Activated CD4-positive, alpha-beta T cell treated with anti-CD3 and anti-CD28 coated beads, Interleukin-2, amount 10 ng/mL, durations not matched to agents 7 days and 5 days (primary cell): ENCODE data around the gene SPOCK1. TPM values are rescaled to one million over a fixed set of nuclear protein-coding genes. Genes with fewer than 3 reads are reported as not detected.

ENCODE experiments used
- CTCF ChIA-PET: fragments of 350-600 bp; sonication (Branson Sonifier 250); formaldehyde crosslinking; loops from one replicate; lab custom pipeline; 2021; ENCODE audit warnings: antibody characterized with exemption; lab: Charles Lee
- POLR2A ChIA-PET: fragments of 350-600 bp; sonication (Branson Sonifier 250); formaldehyde crosslinking; loops from one replicate; lab custom pipeline; 2021; ENCODE audit warnings: antibody characterized with exemption; lab: Charles Lee
- DNase-seq: peaks from one replicate; pipeline ENCODE4 v3.0.0-alpha.2; 2020
- H3K27ac Mint-ChIP-seq: one replicate; pipeline ENCODE4 v1.8.0; 2021; ENCODE audit warnings: mild to moderate bottlenecking, moderate library complexity, mixed read lengths
- H3K27me3 Mint-ChIP-seq: one replicate; pipeline ENCODE4 v1.8.0; 2021; ENCODE audit warnings: mixed read lengths
- H3K36me3 Mint-ChIP-seq: one replicate; pipeline ENCODE4 v1.8.0; 2021; ENCODE audit warnings: low read depth, mixed read lengths
- H3K4me1 Mint-ChIP-seq: one replicate; pipeline ENCODE4 v1.8.0; 2021; ENCODE audit warnings: mixed read lengths
- H3K4me3 Mint-ChIP-seq: one replicate; pipeline ENCODE4 v1.8.0; 2021; ENCODE audit warnings: mild to moderate bottlenecking, moderate library complexity, mixed read lengths
- H3K9me3 Mint-ChIP-seq: one replicate; pipeline ENCODE4 v1.8.0; 2021; ENCODE audit warnings: mixed read lengths
- total RNA-seq, 2 experiments: library from RNA; stranded (reverse); gene quantifications; one replicate each; pipeline ENCODE4 v1.2.3, GENCODE V29; 2021

SPOCK1 gene
- total RNA-seq, 2 experiments from 2014 or later: 0.15 to 0.31 TPM

GRCh38 chr5:137128012-137128411 lies 371.1 kb downstream of the SPOCK1 start:
- ChIA-PET CTCF (no interaction called here), POLR2A (no interaction called here)
- Mint-ChIP-seq H3K27ac (no peak overlapping the region), H3K4me1 (no peaks in the 10 kb centered on the region), H3K27me3 (no peaks in the 10 kb centered on the region), H3K9me3 (no peaks in the 10 kb centered on the region), H3K4me3 (no peak overlapping the region), H3K36me3 (no peaks in the 10 kb centered on the region)
- no peak for DNase-seq

DNA sequence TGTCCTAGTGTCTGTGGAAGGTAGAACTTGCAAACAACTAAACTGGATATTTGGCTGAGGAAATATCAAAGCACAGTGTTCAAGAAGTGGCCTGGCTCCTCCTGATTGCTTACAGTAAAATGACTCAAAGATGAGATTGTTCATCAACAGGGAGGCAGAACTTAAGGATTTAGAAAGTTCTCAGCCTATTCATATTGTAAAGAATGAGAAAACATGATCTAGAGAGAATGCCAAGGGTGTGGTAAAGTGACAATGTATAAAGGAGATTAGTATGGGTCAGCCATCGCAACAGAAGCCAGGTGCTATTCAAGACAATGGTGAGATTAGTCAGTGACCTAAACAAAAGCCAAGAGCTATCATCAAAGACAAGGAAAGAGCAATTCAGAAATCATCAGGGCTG lies 372.3 kb downstream of the SPOCK1 start:
- H3K27me3 Mint-ChIP-seq: no peaks in the 10 kb centered on the region
- no peak overlapping the region for H3K27ac Mint-ChIP-seq
- no peaks in the 10 kb centered on the region for H3K9me3 Mint-ChIP-seq
- no peak overlapping the region for H3K4me3 Mint-ChIP-seq
- ChIA-PET CTCF (no interaction called here), POLR2A (no interaction called here)
- no peaks in the 10 kb centered on the region for H3K36me3 Mint-ChIP-seq
- H3K4me1 Mint-ChIP-seq: no peaks in the 10 kb centered on the region
- no peak for DNase-seq

- Mint-ChIP-seq H3K27me3 (no peaks in the 10 kb centered on the region), H3K9me3 (no peaks in the 10 kb centered on the region), H3K27ac (no peak overlapping the region), H3K4me1 (no peaks in the 10 kb centered on the region), H3K36me3 (no peaks in the 10 kb centered on the region), H3K4me3 (no peak overlapping the region)
- ChIA-PET POLR2A (no interaction called here), CTCF (no interaction called here)
- no peak for DNase-seq
These were observed 376.6 kb downstream of the SPOCK1 start for GRCh38 chr5:137122558-137122957.

DNA sequence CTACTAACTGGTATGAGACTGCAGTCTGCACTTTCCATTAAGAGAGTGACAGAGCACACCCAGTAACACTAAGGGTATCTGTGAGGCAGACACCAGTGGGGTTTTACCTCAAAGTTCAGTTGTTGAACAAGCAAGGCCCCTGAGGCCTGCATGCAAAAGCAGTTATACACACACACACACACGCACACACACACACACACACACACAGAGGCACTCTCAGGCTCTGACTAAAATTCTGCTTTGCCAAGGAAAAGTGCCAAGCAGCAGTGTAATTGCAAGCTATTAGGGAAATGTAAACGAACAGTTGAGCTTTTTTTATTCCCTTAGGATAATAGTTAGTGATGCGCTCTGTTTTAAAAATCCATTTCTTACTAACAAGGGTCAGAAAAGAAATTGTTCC lies 377.1 kb downstream of the SPOCK1 start:
- Mint-ChIP-seq H3K27ac (no peak overlapping the region), H3K36me3 (no peaks in the 10 kb centered on the region), H3K9me3 (no peaks in the 10 kb centered on the region), H3K4me1 (no peaks in the 10 kb centered on the region), H3K4me3 (no peak overlapping the region), H3K27me3 (no peaks in the 10 kb centered on the region)
- ChIA-PET POLR2A (no interaction called here), CTCF (no interaction called here)
- no peak for DNase-seq

- Mint-ChIP-seq H3K4me1 (no peaks in the 10 kb centered on the region), H3K4me3 (no peak overlapping the region), H3K36me3 (no peaks in the 10 kb centered on the region), H3K9me3 (no peaks in the 10 kb centered on the region), H3K27me3 (no peaks in the 10 kb centered on the region), H3K27ac (no peak overlapping the region)
- ChIA-PET POLR2A (no interaction called here), CTCF (no interaction called here)
- no peak for DNase-seq
These were observed 379.8 kb downstream of the SPOCK1 start for GRCh38 chr5:137119321-137119720.

GRCh38 chr5:137118629-137119028 lies 380.5 kb downstream of the SPOCK1 start:
- ChIA-PET POLR2A (no interaction called here), CTCF (no interaction called here)
- Mint-ChIP-seq H3K36me3 (no peaks in the 10 kb centered on the region), H3K9me3 (no peaks in the 10 kb centered on the region), H3K27me3 (no peaks in the 10 kb centered on the region), H3K4me1 (no peaks in the 10 kb centered on the region), H3K27ac (no peak overlapping the region), H3K4me3 (no peak overlapping the region)
- DNase-seq: no peak

DNA sequence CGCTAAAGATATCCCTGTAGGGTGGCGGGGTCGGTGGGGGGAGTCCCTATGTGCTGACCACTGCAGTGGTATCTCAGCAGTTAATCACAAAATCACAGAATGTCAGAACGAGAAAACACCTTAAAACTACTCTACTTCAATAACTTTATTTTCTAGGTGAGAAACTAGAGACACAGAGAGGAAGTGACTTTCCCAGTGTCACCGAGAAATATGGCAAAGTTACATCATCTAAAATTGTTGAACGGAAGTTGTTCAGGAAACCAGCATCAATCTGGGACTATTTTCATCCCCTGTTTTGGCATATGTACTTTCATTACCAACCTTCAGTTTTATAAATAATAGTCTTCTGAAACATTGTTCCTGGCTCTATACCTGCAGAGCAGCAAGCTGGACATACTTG lies 384.0 kb downstream of the SPOCK1 start:
- no peaks in the 10 kb centered on the region for H3K4me1 Mint-ChIP-seq
- no peaks in the 10 kb centered on the region for H3K27me3 Mint-ChIP-seq
- no peak overlapping the region for H3K27ac Mint-ChIP-seq
- H3K4me3 Mint-ChIP-seq: no peak overlapping the region
- no peaks in the 10 kb centered on the region for H3K36me3 Mint-ChIP-seq
- POLR2A ChIA-PET: no interaction called here
- DNase-seq: no peak
- H3K9me3 Mint-ChIP-seq: no peaks in the 10 kb centered on the region
- CTCF ChIA-PET: no interaction called here

- Mint-ChIP-seq H3K36me3 (no peaks in the 10 kb centered on the region), H3K9me3 (no peaks in the 10 kb centered on the region), H3K27ac (no peak overlapping the region), H3K27me3 (no peaks in the 10 kb centered on the region), H3K4me1 (no peaks in the 10 kb centered on the region), H3K4me3 (no peak overlapping the region)
- ChIA-PET POLR2A (no interaction called here), CTCF (no interaction called here)
- no peak for DNase-seq
These were observed 384.6 kb downstream of the SPOCK1 start for GRCh38 chr5:137114529-137114928.

GRCh38 chr5:137113939-137114338 lies 385.2 kb downstream of the SPOCK1 start:
- no peak overlapping the region for H3K4me3 Mint-ChIP-seq
- ChIA-PET CTCF (no interaction called here), POLR2A (no interaction called here)
- H3K9me3 Mint-ChIP-seq: no peaks in the 10 kb centered on the region
- H3K27ac Mint-ChIP-seq: no peak overlapping the region
- no peak for DNase-seq
- H3K36me3 Mint-ChIP-seq: no peaks in the 10 kb centered on the region
- no peaks in the 10 kb centered on the region for H3K4me1 Mint-ChIP-seq
- no peaks in the 10 kb centered on the region for H3K27me3 Mint-ChIP-seq

GRCh38 chr5:137113161-137113560 lies 386.0 kb downstream of the SPOCK1 start:
- ChIA-PET CTCF (no interaction called here), POLR2A (no interaction called here)
- H3K27ac Mint-ChIP-seq: no peak overlapping the region
- H3K27me3 Mint-ChIP-seq: no peaks in the 10 kb centered on the region
- no peak overlapping the region for H3K4me3 Mint-ChIP-seq
- DNase-seq: no peak
- no peaks in the 10 kb centered on the region for H3K9me3 Mint-ChIP-seq
- no peaks in the 10 kb centered on the region for H3K36me3 Mint-ChIP-seq
- H3K4me1 Mint-ChIP-seq: no peaks in the 10 kb centered on the region

GRCh38 chr5:137105351-137106035 lies 393.6 kb downstream of the SPOCK1 start:
- POLR2A ChIA-PET: no interaction called here
- no peak for DNase-seq
- H3K4me1 Mint-ChIP-seq: no peaks in the 10 kb centered on the region
- H3K27me3 Mint-ChIP-seq: no peaks in the 10 kb centered on the region
- no peak overlapping the region for H3K4me3 Mint-ChIP-seq
- CTCF ChIA-PET: no interaction called here
- no peak overlapping the region for H3K27ac Mint-ChIP-seq
- H3K36me3 Mint-ChIP-seq: no peaks in the 10 kb centered on the region
- no peaks in the 10 kb centered on the region for H3K9me3 Mint-ChIP-seq

- Mint-ChIP-seq H3K9me3 (no peaks in the 10 kb centered on the region), H3K27ac (no peak overlapping the region), H3K4me3 (no peak overlapping the region), H3K36me3 (no peaks in the 10 kb centered on the region), H3K4me1 (no peaks in the 10 kb centered on the region), H3K27me3 (no peaks in the 10 kb centered on the region)
- POLR2A ChIA-PET: no interaction called here
- DNase-seq: no peak
- CTCF ChIA-PET: no interaction called here
These were observed 397.6 kb downstream of the SPOCK1 start for GRCh38 chr5:137101544-137101943.

DNA sequence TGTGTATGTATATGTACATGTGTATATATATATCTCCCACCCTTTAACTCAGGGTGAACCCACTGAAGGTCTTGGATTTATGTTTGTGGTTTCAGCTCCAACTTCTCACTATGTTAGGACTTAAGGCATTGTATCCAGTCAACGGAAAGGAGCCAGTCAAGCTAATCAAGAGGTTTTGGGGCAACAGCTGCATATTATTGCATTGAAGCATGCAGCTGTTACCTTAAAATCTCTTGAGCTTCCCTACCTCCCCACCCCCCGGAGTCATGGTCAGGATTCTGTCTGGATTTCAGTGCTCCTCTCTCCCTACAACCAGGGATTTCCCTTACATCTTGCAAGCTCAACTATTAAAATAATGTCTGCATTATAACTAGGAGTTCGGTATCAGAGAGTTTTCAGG lies 399.5 kb downstream of the SPOCK1 start:
- H3K9me3 Mint-ChIP-seq: no peaks in the 10 kb centered on the region
- H3K4me1 Mint-ChIP-seq: no peaks in the 10 kb centered on the region
- DNase-seq: no peak
- POLR2A ChIA-PET: no interaction called here
- CTCF ChIA-PET: no interaction called here
- no peaks in the 10 kb centered on the region for H3K27me3 Mint-ChIP-seq
- H3K4me3 Mint-ChIP-seq: no peak overlapping the region
- no peak overlapping the region for H3K27ac Mint-ChIP-seq
- no peaks in the 10 kb centered on the region for H3K36me3 Mint-ChIP-seq

- no peak for DNase-seq
- Mint-ChIP-seq H3K9me3 (no peaks in the 10 kb centered on the region), H3K36me3 (no peaks in the 10 kb centered on the region), H3K27me3 (no peaks in the 10 kb centered on the region), H3K4me1 (no peaks in the 10 kb centered on the region), H3K4me3 (no peak overlapping the region), H3K27ac (no peak overlapping the region)
- ChIA-PET POLR2A (no interaction called here), CTCF (no interaction called here)
These were observed 400.5 kb downstream of the SPOCK1 start for GRCh38 chr5:137098663-137099062.
